ENCODE measurements around the gene SYTL3. TPM values are rescaled to one million over a fixed set of nuclear protein-coding genes. Genes with fewer than 3 reads are reported as not detected.

Gene SYTL3
- total and polyA plus RNA-seq, 10 of the 15 experiments (the other 5 are each of a cell fraction or from before 2014, with no cell fraction given): 3.3 to 12.1 (median 6.9) TPM

- FAIRE-seq: no peak
- 90% methylated on average over 10 of the region's 10 CpGs for WGBS (ENCODE audit: insufficient coverage, insufficient replicate concordance, low lambda C conversion rate, missing lambda C conversion rate)
- SMC1A ChIA-PET (ENCODE audit: uncharacterized antibody, unreplicated experiment): interaction anchor here (1.1 to 6.3 kb wide), 2 partner anchors 51 to 262 kb away, joined by 3 to 68 read pairs; no protein-coding TSS in a partner anchor
- Histone ChIP-seq H2AFZ (ENCODE audit: control insufficient read depth, low read depth, low read length) (no peak overlapping the region), H3K4me1 (ENCODE audit: control insufficient read depth, insufficient read depth, low read length) (peaks cover 22% of the 10 kb centered on the region), H3K9ac (ENCODE audit: control insufficient read depth, insufficient read depth, low read length) (no peak overlapping the region), H3K79me2 (ENCODE audit: control insufficient read depth, insufficient read depth, low read length) (no peaks in the 10 kb centered on the region), H3K4me3 (no peak overlapping the region), H3K9me3 (replicated peaks; ENCODE audit: control insufficient read depth, insufficient read depth, low read length) (no peaks in the 10 kb centered on the region), H3K36me3 (ENCODE audit: control insufficient read depth in 2 of 2, insufficient read depth in 2 of 2, low read length in 1 of 2) (no peaks in the 10 kb centered on the region), H3K27ac (ENCODE audit: control insufficient read depth, insufficient read depth) (no peak overlapping the region), H4K20me1 (ENCODE audit: control insufficient read depth, insufficient read depth) (no peaks in the 10 kb centered on the region), H3K4me2 (ENCODE audit: control insufficient read depth, insufficient read depth) (no peak overlapping the region), H3K27me3 (replicated peaks in 1 of 2; ENCODE audit: control insufficient read depth in 2 of 2, insufficient read depth in 2 of 2, low read length in 1 of 2) (no peaks in the 10 kb centered on the region)
- RAD21 ChIA-PET (ENCODE audit: unreplicated experiment): interaction anchor here (1.3 to 1.7 kb wide), 2 partner anchors 80 to 82 kb away, joined by 3 to 4 read pairs; no protein-coding TSS in a partner anchor
- CTCF ChIA-PET: interaction anchor here (2.1 kb wide), 1 partner anchor 9 kb away, joined by 5 read pairs; no protein-coding TSS in a partner anchor
- DNase-seq (ENCODE audit: low read depth, low spot score): no peak
- no peak for ATAC-seq
- in situ Hi-C loops (cut with MboI) (no loop called here), intact Hi-C loops (cut with micrococcal nuclease; ENCODE audit: unreplicated experiment) (no loop called here)
- BruUV-seq (replicated peaks): no TSS peak
- POLR2A ChIA-PET: interaction anchor here (0.6 to 0.9 kb wide), 2 partner anchors 62 to 494 kb away, joined by 3 to 4 read pairs; partner anchors contain the start of gene SYTL3
- TF ChIP-seq YY1 (IDR thresholded peaks at IDR 0.05; ENCODE audit: low read depth, low read length) (no peak), EP300 (IDR thresholded peaks at IDR 0.05; ENCODE audit: borderline replicate concordance in 1 of 2, control insufficient read depth in 1 of 2, low read depth in 2 of 2, low read length in 2 of 2) (no peak), HSF1 (IDR thresholded peaks at IDR 0.05; ENCODE audit: low read depth, low read length) (no peak), CREB1 (IDR thresholded peaks at IDR 0.05; ENCODE audit: low read depth) (no peak), ETV6 (conservative IDR thresholded peaks at IDR 0.05 in 1 of 2, IDR thresholded peaks at IDR 0.05 in 1 of 2; ENCODE audit: borderline replicate concordance in 1 of 2, low read depth in 1 of 2) (no peak), BACH1 (IDR thresholded peaks at IDR 0.05; ENCODE audit: borderline replicate concordance) (no peak), PRDM15 (CRISPR knock-in tag; IDR thresholded peaks at IDR 0.05) (no peak), ZBED1 (IDR thresholded peaks at IDR 0.05; ENCODE audit: borderline replicate concordance) (no peak), BCLAF1 (IDR thresholded peaks at IDR 0.05) (no peak), ZSCAN29 (IDR thresholded peaks at IDR 0.05) (no peak), SIN3A (IDR thresholded peaks at IDR 0.05; ENCODE audit: low read depth, low read length) (no peak)
These were observed 61.4 kb downstream of the SYTL3 start for GRCh38 chr6:158711264-158711663.

Data from GM12878 (cell line).